Neutrophil (primary cell): Measurements from ENCODE around the gene RS1.

Experiments
- H3K27ac ChIP-seq: fragments of 200-600 bp; sonication (generic); 2 replicates; pipeline ENCODE4 v1.5.1; 2016; ENCODE audit warnings: mild to moderate bottlenecking, moderate library complexity
- H3K27me3 ChIP-seq: fragments of 200-600 bp; sonication (generic); 2 replicates; pipeline ENCODE4 v1.6.0; 2016; ENCODE audit warnings: mild to moderate bottlenecking
- H3K36me3 ChIP-seq: fragments of 200-600 bp; sonication (generic); 2 replicates; pipeline ENCODE4 v1.5.1; 2017
- H3K4me1 ChIP-seq, 2 experiments: fragments of 200-600 bp in 1 of 2; sonication (generic) in 1 of 2; 1 replicate in 1 of 2; 2 replicates in 1 of 2; pipeline versions ENCODE4 v1.5.1 to v1.6.1; 2013 to 2016; ENCODE audit warnings: low read depth in 1 of 2, low read length in 1 of 2, mild to moderate bottlenecking in 1 of 2, moderate library complexity in 1 of 2; ENCODE audit not compliant: control insufficient read depth in 1 of 2, insufficient read depth in 1 of 2
- H3K4me3 ChIP-seq, 2 experiments: fragments of 200-600 bp in 1 of 2; sonication (generic) in 1 of 2; 1 replicate in 1 of 2; 2 replicates in 1 of 2; pipeline ENCODE4 v1.5.1; 2013 to 2016; ENCODE audit warnings: low read depth in 1 of 2, low read length in 1 of 2, mild to moderate bottlenecking in 1 of 2, moderate library complexity in 1 of 2
- H3K9me3 ChIP-seq: fragments of 200-600 bp; sonication (generic); 2 replicates; pipeline ENCODE4 v1.5.1; 2016
- CTCF ChIP-seq: fragments of 200-600 bp; sonication (generic); IDR thresholded peaks from 2 replicates; pipeline ENCODE4 v1.5.1; 2016; ENCODE audit warnings: antibody characterized with exemption

RS1 gene

GRCh38 chrX:18666614-18667013 is 5.3 kb downstream of the RS1 start:
- TF ChIP-seq CTCF, result no peak
- peaks cover 28 to 38% of the 10 kb centered on the region in 2 experiments for H3K4me1 ChIP-seq
- peak overlapping the region; percentile 78 for H3K27ac ChIP-seq
- peak overlapping the region; percentile 14 to 37 for H3K4me3 ChIP-seq
- H3K27me3 ChIP-seq, result no peaks in the 10 kb centered on the region
- H3K9me3 ChIP-seq, result no peaks in the 10 kb centered on the region
- H3K36me3 ChIP-seq, result no peaks in the 10 kb centered on the region

GRCh38 chrX:18664947-18665346 is 7.0 kb downstream of the RS1 start:
- H3K4me1 ChIP-seq, result peaks cover 28 to 38% of the 10 kb centered on the region in 2 experiments
- H3K9me3 ChIP-seq, result no peaks in the 10 kb centered on the region
- no peak for TF ChIP-seq CTCF
- H3K4me3 ChIP-seq, result no peak overlapping the region
- no peaks in the 10 kb centered on the region for H3K27me3 ChIP-seq
- no peak overlapping the region for H3K27ac ChIP-seq
- H3K36me3 ChIP-seq, result no peaks in the 10 kb centered on the region

- no peak overlapping the region for H3K27ac ChIP-seq
- H3K4me3 ChIP-seq, result no peak overlapping the region
- no peaks in the 10 kb centered on the region for H3K9me3 ChIP-seq
- no peaks in the 10 kb centered on the region for H3K36me3 ChIP-seq
- no peaks in the 10 kb centered on the region for H3K27me3 ChIP-seq
- no peak for TF ChIP-seq CTCF
- peaks cover 1 to 3% of the 10 kb centered on the region in 2 experiments for H3K4me1 ChIP-seq
Measured at GRCh38 chrX:18661273-18661672, 10.6 kb downstream of the RS1 start.

- H3K27me3 ChIP-seq, result no peaks in the 10 kb centered on the region
- no peaks in the 10 kb centered on the region for H3K9me3 ChIP-seq
- no peak for TF ChIP-seq CTCF
- H3K4me3 ChIP-seq, result no peak overlapping the region
- peaks cover 9 to 11% of the 10 kb centered on the region in 2 experiments for H3K4me1 ChIP-seq
- H3K36me3 ChIP-seq, result no peaks in the 10 kb centered on the region
- H3K27ac ChIP-seq, result no peak overlapping the region
Measured at GRCh38 chrX:18654875-18655836, 16.8 kb downstream of the RS1 start.

- TF ChIP-seq CTCF, result no peak
- Histone ChIP-seq H3K27ac (no peak overlapping the region), H3K36me3 (no peaks in the 10 kb centered on the region), H3K4me3 (no peak overlapping the region), H3K4me1 (peaks cover 13 to 15% of the 10 kb centered on the region in 2 experiments), H3K27me3 (no peaks in the 10 kb centered on the region), H3K9me3 (no peaks in the 10 kb centered on the region)
Measured at GRCh38 chrX:18652636-18653035, 19.3 kb downstream of the RS1 start.
